Measurements from ENCODE around the gene SOAT1.

DNA sequence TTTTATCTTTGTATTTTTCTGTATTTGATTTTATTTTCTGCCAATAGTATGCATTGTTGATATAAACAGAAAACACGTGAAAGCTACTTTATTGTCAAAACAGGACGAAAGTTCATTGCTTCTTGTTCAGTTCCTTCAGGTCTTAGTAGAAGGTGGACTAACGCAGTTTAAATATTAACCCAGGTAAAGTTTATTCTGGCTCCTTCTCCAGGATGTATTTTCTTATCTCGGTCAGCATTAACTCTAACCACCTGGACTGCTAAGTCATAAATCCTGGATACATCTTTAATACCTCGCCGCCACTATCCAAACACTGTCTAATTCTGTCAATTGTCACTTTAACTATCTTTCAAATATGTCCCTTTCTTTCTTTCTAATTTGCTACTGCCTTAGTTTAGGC is 5.7 kb upstream of the SOAT1 start:
- TF ChIP-seq, protein P1, sequence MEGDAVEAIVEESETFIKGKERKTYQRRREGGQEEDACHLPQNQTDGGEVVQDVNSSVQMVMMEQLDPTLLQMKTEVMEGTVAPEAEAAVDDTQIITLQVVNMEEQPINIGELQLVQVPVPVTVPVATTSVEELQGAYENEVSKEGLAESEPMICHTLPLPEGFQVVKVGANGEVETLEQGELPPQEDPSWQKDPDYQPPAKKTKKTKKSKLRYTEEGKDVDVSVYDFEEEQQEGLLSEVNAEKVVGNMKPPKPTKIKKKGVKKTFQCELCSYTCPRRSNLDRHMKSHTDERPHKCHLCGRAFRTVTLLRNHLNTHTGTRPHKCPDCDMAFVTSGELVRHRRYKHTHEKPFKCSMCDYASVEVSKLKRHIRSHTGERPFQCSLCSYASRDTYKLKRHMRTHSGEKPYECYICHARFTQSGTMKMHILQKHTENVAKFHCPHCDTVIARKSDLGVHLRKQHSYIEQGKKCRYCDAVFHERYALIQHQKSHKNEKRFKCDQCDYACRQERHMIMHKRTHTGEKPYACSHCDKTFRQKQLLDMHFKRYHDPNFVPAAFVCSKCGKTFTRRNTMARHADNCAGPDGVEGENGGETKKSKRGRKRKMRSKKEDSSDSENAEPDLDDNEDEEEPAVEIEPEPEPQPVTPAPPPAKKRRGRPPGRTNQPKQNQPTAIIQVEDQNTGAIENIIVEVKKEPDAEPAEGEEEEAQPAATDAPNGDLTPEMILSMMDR (IDR thresholded peaks at IDR 0.05; ENCODE audit: control extremely low read depth in 1 of 3, insufficient read depth in 1 of 3, low read depth in 1 of 3, low read length in 3 of 3), result no peak
- TF ChIP-seq MAFK (IDR thresholded peaks at IDR 0.05; ENCODE audit: low read depth, low read length) (no peak), POLR2A (IDR thresholded peaks at IDR 0.05; ENCODE audit: control extremely low read depth in 1 of 2, low read depth in 2 of 2, low read length in 2 of 2) (no peak), TAF1 (IDR thresholded peaks at IDR 0.05; ENCODE audit: low read depth, low read length) (no peak), ZNF274 (IDR thresholded peaks at IDR 0.05; ENCODE audit: borderline replicate concordance, extremely low read depth, low read length) (no peak), YY1 (IDR thresholded peaks at IDR 0.05; ENCODE audit: low read depth, low read length) (no peak), SUZ12 (IDR thresholded peaks at IDR 0.05; ENCODE audit: low read length) (no peak), PHF8 (conservative IDR thresholded peaks at IDR 0.05; ENCODE audit: low read depth, low read length) (no peak), SIN3A (conservative IDR thresholded peaks at IDR 0.05 in 1 of 2, IDR thresholded peaks at IDR 0.05 in 1 of 2; ENCODE audit: low read depth in 1 of 2, low read length in 2 of 2) (no peak), EP300 (IDR thresholded peaks at IDR 0.05; ENCODE audit: borderline replicate concordance in 1 of 2, low read depth in 2 of 2, low read length in 2 of 2) (no peak), EZH2 (IDR thresholded peaks at IDR 0.05; ENCODE audit: low read depth, low read length, severe bottlenecking) (no peak), TEAD4 (IDR thresholded peaks at IDR 0.05; ENCODE audit: low read depth, low read length) (no peak), CBX5 (IDR thresholded peaks at IDR 0.05; ENCODE audit: low read depth, low read length) (no peak), RAD21 (IDR thresholded peaks at IDR 0.05 in 1 of 2, conservative IDR thresholded peaks at IDR 0.05 in 1 of 2; ENCODE audit: low read depth in 2 of 2, low read length in 2 of 2) (no peak)
